NB4 (cell line): ENCODE data around the gene GALNT11.

Experiments
- MYC ChIP-seq: IDR thresholded peaks from 2 replicates; pipeline ENCODE4 v1.6.1; 2011; ENCODE audit warnings: low read depth, low read length
- POLR2A ChIP-seq: IDR thresholded peaks from 2 replicates; pipeline ENCODE4 v1.6.1; 2011; ENCODE audit warnings: mild to moderate bottlenecking; ENCODE audit not compliant: insufficient read length; ENCODE audit errors: extremely low read depth
- TF ChIP-seq, protein P1 (sequence below): IDR thresholded peaks from one replicate; pipeline ENCODE4 v1.5.1; 2012; ENCODE audit warnings: low read depth, low read length

- TF ChIP-seq POLR2A (no peak), MYC (no peak)
- TF ChIP-seq, protein P1, sequence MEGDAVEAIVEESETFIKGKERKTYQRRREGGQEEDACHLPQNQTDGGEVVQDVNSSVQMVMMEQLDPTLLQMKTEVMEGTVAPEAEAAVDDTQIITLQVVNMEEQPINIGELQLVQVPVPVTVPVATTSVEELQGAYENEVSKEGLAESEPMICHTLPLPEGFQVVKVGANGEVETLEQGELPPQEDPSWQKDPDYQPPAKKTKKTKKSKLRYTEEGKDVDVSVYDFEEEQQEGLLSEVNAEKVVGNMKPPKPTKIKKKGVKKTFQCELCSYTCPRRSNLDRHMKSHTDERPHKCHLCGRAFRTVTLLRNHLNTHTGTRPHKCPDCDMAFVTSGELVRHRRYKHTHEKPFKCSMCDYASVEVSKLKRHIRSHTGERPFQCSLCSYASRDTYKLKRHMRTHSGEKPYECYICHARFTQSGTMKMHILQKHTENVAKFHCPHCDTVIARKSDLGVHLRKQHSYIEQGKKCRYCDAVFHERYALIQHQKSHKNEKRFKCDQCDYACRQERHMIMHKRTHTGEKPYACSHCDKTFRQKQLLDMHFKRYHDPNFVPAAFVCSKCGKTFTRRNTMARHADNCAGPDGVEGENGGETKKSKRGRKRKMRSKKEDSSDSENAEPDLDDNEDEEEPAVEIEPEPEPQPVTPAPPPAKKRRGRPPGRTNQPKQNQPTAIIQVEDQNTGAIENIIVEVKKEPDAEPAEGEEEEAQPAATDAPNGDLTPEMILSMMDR, result no peak
These were observed 78.2 kb downstream of the GALNT11 start for GRCh38 chr7:152103691-152104090.
